NCI-H69 (cell line): ENCODE data around the gene CCNB1.
"Not testable (repeated sequence)": the region's sequence is repeated elsewhere in the genome, so short reads cannot be mapped to it uniquely, and the experiment has no call there.

Source experiments
- DNase-seq: peaks from one replicate; lab custom pipeline; 2025; lab: John Stamatoyannopoulos, UW

The CCNB1 gene

DNA sequence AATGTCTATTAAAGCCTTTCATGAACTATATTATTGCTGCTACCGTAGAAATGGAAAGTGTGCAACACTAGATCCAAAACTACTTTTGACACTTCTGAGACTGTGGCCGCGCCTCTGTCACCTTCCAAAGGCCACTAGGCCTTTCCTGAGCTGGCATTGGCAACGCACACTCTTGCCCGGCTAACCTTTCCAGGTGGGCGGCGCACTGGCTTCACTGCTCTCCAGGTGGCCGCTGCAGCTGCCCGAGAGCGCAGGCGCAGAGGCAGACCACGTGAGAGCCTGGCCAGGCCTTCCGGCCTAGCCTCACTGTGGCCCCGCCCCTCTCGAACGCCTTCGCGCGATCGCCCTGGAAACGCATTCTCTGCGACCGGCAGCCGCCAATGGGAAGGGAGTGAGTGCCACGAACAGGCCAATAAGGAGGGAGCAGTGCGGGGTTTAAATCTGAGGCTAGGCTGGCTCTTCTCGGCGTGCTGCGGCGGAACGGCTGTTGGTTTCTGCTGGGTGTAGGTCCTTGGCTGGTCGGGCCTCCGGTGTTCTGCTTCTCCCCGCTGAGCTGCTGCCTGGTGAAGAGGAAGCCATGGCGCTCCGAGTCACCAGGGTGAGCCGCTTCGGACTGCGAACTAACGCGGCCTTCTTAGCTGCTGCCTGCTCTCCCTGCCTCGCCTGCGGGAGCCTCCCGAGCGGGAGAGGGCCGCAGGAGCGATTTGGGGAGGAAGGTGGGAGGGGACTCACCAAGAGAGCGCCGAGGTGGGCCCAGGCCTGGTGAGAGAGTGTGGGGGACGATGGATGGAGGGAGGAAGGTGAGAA, at the start of gene CCNB1:
CCNB1 (plus strand) TSS at position 465 of the 807 bp plus-strand sequence; CDS start at position 578, 113 bp downstream.
- peak; percentile 100 for DNase-seq

GRCh38 chr5:69129413-69129812, 37.5 kb upstream of the CCNB1 start:
- no peak for DNase-seq

GRCh38 chr5:69130241-69130640, 36.7 kb upstream of the CCNB1 start:
- DNase-seq = no peak

GRCh38 chr5:69131304-69131703, 35.6 kb upstream of the CCNB1 start:
- DNase-seq = no peak

DNA sequence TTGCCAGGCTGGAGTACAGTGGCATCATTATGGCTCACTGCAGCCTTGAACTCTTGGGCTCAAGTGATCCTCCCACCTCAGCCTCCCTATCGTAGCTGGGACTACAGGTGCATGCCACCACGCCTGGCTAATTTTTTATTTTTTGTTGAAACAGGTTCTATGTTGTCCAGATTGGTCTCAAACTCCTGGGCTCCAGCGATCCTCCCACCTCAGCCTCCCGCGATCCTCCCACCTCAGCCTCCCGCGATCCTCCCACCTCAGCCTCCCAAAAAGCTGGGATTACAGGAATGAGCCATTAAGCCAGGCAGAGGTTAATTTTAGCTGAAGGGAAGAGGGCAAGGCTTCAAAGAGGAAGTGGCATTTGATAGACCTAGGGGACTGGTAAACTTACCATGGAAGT, 32.8 kb upstream of the CCNB1 start:
- DNase-seq = no peak

DNA sequence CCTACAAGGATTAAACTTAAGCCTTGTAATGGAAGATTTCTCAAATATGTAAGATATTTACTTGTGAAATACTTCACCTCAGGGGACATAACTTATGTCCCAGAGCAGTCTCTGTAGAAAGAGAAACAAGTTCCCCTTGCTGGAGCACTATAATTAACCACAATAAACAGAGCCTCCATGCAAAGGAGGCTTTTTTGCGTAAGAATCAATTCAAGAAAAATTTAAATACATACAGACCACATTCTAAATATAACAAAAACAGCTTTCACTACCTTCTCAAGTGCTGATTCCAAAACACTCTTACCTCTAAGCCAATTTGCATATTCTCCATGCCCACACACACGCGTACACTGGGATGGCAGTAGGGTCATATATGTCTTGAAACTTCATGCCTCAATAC, 30.7 kb upstream of the CCNB1 start:
- DNase-seq = no peak

DNA sequence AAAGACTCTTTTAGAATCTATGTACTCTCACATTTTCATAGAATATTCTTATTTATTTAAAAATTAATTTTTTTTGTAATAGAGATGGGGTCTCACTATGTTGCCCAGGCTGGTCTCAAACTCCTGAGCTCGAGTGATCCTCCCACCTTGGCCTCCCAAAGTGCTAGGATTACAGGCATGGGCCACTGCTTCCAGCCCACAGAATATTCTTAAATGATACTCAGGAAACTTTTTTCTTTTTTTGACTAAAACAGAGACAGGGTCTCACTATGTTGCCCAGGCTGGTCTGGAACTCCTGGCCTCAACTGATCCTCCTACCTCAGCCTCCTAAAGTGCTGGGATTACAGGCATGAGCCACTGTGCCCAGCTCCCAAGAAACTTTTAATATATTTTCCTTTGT, 29.7 kb upstream of the CCNB1 start:
- DNase-seq = not testable (repeated sequence)

DNA sequence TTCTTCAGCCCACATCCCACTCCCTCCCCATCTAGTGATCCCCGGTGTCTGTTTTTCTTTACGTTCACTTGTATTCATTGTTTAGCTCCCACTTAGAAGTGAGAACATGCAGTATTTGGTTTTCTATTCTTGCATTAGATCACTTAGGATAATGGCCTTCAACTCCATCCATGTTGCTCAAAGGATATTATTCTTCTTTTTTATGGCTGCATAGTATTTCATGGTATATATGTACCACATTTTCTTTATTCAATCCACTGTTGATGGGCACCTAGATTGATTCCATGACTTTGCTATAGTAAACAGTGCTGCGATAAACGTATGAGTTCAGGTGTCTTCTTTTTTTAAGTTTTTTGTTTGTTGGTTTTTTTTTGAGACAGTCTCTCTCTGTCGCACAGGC, 29.1 kb upstream of the CCNB1 start:
- no peak for DNase-seq

- no peak for DNase-seq
Measured at GRCh38 chr5:69138766-69139165, 28.2 kb upstream of the CCNB1 start.

DNA sequence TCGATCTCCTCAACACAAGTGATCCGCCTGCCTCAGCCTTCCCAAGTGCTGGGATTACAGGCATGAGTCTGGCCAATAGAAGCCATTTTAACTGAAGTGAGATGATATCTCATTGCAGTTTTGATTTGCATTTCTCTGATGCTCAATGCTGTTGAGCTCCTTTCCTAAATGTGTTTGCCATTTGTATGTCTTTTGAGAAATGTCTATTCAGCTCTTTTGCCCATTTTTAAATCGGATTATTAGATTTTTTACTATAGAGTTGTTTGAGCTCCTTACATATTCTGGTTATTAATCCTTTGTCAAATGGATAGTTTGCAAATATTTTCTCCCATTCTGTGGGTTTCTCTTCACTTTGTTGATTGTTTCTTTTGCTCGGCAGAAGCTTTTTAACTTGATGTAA, 26.7 kb upstream of the CCNB1 start:
- not testable (repeated sequence) for DNase-seq

DNA sequence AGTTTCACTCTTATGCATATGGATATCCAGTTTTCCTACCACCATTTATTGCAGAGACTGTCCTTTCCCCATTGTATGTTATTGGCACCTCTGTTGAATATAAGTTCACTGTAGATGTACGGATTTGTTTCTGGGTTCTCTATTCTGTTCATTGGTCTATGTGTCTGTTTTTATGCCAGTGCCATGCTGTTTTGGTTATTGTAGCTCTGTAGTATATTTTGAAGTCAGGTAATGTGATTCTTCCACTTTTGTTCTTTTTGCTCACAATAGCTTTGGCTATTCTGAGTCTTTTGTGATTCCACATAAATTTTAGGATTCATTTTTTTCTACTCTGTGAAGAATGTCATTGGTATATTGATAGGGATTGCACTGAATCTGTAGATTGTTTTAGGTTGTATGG, 26.1 kb upstream of the CCNB1 start:
- DNase-seq = no peak

DNA sequence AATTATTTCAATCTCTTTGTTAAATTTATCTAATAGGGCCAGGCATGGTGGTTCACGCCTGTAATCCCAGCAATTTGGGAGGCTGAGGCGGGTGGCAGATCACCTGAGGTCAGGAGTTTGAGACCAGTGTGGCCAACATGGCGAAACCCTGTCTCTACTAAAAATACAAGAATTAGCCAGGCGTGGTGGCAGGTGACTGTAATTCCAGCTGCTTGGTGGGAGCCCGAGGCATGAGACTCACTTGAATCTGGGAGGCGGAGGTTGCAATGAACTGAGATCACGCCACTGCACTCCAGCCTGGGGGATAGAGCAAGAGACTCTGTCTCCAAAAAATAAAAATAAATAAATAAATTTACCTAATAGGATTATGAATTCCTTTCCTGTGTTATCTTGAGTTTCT, 18.4 kb upstream of the CCNB1 start:
- DNase-seq = not testable (repeated sequence)

GRCh38 chr5:69148981-69149675, 17.8 kb upstream of the CCNB1 start:
- no peak for DNase-seq

- no peak for DNase-seq
Measured at GRCh38 chr5:69149676-69150010, 17.3 kb upstream of the CCNB1 start.

- DNase-seq = no peak
Measured at GRCh38 chr5:69152731-69153130, 14.2 kb upstream of the CCNB1 start.

GRCh38 chr5:69156456-69156855, 10.5 kb upstream of the CCNB1 start:
- no peak for DNase-seq

- DNase-seq = no peak
Measured at GRCh38 chr5:69158039-69158438, 8.9 kb upstream of the CCNB1 start.

- no peak for DNase-seq
Measured at GRCh38 chr5:69160651-69161050, 6.3 kb upstream of the CCNB1 start.

- DNase-seq = peak; percentile 31
Measured at GRCh38 chr5:69167493-69167855, 524 bp downstream of the CCNB1 start.

DNA sequence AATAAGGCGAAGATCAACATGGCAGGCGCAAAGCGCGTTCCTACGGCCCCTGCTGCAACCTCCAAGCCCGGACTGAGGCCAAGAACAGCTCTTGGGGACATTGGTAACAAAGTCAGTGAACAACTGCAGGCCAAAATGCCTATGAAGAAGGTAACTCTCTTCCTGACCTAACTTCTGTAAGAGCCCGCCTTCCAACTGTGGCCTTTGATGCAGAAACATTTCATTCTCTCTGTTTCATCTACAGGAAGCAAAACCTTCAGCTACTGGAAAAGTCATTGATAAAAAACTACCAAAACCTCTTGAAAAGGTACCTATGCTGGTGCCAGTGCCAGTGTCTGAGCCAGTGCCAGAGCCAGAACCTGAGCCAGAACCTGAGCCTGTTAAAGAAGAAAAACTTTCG, 979 bp downstream of the CCNB1 start:
- peak; percentile 31 for DNase-seq

DNA sequence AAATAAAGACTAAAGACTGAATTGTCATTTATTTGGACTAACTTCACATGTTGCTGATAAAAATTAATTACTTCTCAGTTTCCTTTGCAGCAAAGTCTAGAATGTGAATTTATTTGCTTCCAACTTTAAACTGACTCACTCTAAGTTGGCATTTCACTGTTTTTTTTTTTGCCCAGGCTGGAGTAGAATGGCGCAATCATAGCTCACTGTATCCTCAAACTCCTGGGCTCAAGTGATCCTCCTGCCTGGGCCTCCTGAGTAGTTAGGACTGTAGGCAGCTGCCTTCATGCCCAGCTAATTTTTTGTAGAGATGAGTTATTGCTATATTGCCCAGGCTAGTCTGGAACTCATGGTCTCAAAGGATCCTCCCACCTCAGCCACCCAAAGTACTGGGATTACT, 3.5 kb downstream of the CCNB1 start:
- DNase-seq = no peak

GRCh38 chr5:69170969-69171368, 4.0 kb downstream of the CCNB1 start:
- no peak for DNase-seq

DNA sequence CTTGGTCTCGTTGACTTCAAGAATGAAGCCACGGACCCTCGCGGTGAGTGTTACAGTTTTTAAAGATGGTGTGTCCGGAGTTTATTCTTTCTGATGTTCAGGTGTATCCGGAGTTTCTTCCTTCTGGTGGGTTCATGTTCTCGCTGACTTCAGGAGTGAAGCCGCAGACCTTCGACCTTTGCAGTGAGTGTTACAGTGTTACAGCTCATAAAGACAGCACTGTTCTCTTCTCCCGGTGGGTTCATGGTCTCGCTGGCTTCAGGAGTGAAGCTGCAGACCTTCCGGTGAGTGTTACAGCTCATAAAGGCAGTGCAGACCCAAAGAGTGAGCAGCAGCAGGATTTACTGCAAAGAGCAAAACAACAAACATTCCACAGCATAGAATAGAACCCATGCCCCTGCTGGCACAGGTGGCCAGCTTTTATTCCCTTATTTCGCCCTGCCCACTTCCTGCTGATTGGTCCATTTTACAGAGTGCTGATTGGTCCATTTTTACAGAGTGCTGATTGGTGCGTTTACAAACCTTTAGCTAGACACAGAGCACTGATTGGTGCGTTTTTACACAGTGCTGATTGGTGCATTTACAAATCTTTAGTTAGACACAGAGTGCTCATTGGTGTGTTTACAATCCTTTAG, 14.8 kb downstream of the CCNB1 start:
- DNase-seq = not testable (repeated sequence)
